Stimulated activated CD8-positive, alpha-beta memory T cell treated with anti-CD3 and anti-CD28 coated beads, Interleukin-4, amount 100 ng/mL, for 4 hours (primary cell): ENCODE measurements around the gene CDC45.

Experiments used
- DNase-seq, 2 donors: peaks; one replicate each; pipeline ENCODE4 v3.0.0-alpha.2; 2020; ENCODE audit warnings: low read depth in 2 of 2, low spot score in 1 of 2

CDC45 gene

GRCh38 chr22:19555651-19556050, 75.9 kb downstream of the CDC45 start:
- DNase-seq: no peak

DNA sequence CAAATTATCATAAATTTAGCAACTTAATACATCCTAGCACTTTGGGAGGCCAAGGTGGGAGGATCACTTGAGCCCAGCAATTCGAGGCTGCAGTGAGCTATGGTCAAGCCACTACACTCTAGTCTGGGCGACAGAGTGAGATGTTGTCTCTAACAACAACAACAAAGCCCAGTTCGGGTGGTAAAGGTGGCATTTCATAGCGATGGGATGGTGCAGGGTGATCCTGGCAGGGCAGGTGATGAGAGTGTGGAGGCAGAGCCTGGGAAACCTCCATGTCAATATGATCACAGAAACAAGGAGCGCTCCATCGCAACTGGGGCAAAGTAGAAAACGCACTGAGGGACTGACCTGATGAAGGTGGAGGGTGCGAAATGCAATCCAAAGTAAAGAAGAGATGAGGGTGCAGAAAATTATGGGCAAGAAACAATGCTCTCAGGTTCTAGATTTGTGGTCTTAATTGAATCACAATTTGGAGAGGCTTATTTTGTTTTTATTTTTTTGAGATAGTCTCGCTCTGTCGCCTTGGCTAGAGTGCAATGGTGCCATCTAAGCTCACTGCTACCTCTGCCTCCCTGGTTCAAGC, 77.3 kb downstream of the CDC45 start:
- no peak for DNase-seq

DNA sequence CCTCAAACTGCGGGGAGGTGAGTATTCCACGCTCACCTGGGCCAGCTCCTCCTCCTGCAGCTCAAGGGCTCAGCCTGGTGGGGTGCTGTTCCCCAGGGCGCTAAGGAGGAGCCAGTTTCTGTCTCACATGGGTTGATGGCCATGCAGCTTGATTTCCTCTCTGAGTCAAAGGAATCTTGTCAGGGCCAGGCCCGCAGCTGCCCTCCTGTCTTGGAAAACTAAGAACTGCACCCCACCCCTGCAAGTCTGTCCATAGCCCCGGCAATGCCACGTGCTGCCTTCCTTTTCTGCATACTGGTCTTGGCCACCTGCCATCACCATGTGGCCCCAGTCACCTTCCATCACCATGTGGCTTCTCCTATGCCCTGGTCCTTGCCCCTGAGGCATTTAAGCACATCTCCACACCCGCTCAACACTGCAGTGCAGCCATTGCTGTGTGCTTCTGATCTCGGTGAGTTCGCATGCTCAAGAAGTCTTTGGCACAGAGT, 79.6 kb downstream of the CDC45 start:
- DNase-seq: no peak

DNA sequence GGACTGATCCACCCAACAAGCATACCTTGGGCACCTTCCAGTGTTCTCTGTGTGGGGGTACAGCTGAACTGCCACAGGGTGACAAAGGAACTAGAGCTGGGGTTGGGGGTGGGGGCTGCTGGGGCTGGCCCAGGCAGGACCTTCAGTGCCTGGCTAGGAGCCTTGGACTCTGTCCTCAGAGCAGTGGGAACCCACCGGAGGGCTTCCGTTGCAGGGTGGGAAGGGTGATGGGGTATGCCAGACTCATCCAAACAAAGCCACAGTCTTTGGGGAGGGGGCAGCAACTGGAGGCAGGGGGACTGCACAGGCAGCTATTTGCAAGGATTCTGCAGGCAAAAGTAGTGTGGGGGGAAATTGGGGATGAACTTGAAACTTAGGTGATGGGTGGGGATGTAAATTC, 80.2 kb downstream of the CDC45 start:
- DNase-seq: no peak

- no peak for DNase-seq
These were observed 85.9 kb downstream of the CDC45 start for GRCh38 chr22:19565382-19566278.

DNA sequence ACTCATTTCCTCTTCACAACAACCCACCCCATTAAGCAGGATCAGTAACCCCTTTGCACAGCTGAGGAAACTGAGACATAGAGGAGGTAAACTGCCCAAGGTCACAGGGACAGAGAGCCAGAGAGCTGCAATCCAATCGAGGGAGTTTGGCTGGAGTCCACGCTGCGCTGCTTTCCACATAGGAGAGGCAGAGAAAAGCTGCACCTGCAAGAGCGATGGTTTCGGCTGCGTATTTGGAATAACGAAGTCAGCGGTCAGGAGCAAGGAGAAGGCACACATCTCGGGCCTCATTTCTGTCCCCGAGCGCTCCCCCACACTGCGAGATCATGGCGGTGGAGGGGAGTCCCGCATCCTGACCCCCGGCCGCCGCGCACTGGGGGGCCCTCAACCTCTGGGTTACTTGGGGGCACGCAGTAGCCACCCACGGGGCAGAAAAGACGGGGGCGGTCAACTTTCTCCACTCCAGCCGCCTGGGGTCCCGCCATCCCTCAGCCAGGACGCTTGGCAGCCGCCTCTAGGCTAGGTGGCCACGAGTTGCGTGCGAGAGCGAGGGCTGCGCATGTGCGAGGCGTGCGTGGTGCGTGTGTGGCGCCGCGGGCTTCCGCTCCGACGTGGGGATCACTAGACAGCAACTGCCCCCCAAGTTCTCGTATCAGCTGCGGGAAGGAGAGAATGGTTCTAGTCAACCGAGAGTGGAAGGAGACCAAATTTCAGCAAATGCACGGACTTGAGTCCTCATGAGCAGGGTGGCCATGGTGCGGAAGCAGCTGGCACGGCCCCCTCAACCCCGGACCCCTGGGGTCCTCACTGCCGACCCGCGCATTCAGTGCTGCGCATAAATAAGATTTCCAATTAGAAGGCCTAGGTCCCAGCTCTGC, 86.8 kb downstream of the CDC45 start:
- DNase-seq: no peak

DNA sequence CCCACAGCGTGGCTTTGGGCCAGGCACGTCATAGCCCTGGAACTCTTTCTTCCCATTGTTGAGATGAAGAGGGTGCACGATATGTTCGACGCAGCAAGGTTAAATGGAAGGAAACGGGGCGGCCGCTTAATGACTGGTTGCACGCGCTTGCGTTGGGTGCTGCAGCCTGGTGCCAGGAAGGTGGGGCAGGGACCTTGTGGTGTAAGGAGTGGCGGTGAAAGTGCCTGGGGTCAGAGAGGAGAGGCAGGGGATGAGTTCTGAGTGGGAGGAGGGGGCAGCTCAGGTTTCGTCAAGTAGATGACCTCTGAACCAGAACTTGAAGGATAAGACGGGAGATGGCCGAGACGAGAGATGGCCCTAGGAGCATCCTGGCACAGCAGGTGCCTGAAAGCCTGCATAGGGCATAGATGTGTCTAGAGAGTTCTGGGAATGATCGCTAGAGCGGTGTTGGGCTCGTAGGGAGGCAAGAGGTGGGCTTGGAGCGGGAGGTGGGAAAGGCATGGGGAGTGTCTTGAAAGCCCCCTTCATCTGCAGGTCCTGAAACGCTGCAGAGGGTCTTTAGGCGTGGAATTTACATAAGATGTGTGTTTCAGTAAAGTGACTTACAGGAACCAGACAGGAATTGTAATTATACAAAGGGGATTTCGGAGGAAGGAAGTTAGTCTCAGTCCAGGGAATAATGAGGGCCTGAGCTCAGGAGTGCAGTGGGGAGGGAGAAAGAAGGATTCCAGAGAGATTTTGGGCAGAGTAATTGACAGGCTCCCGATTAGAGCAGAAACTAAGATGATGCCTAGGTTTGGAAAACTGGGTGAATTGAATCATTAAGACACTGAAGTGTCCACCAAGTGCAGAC, 87.7 kb downstream of the CDC45 start:
- DNase-seq: no peak

GRCh38 chr22:19568337-19569275, 88.9 kb downstream of the CDC45 start:
- DNase-seq: no peak

GRCh38 chr22:19569276-19569640, 89.5 kb downstream of the CDC45 start:
- no peak for DNase-seq

- DNase-seq: no peak
These were observed 90.3 kb downstream of the CDC45 start for GRCh38 chr22:19569976-19570375.
